Activated naive CD8-positive, alpha-beta T cell treated with anti-CD3 and anti-CD28 coated beads for 36 hours (primary cell): Measurements from ENCODE around the gene PHLDA1. TPM values are rescaled to one million over a fixed set of nuclear protein-coding genes. Genes with fewer than 3 reads are reported as not detected.

Experiments
- DNase-seq: peaks from one replicate; pipeline ENCODE4 v3.0.0; 2021
- H3K27ac Mint-ChIP-seq: one replicate; pipeline ENCODE4 v1.8.0; 2022; ENCODE audit warnings: mild to moderate bottlenecking, moderate library complexity, mixed read lengths
- H3K27me3 Mint-ChIP-seq: one replicate; pipeline ENCODE4 v1.8.0; 2022; ENCODE audit warnings: mild to moderate bottlenecking, mixed read lengths
- H3K36me3 Mint-ChIP-seq: one replicate; pipeline ENCODE4 v1.8.0; 2021; ENCODE audit warnings: mild to moderate bottlenecking, mixed read lengths
- H3K4me1 Mint-ChIP-seq: one replicate; pipeline ENCODE4 v1.8.0; 2021; ENCODE audit warnings: mixed read lengths
- H3K4me3 Mint-ChIP-seq: one replicate; pipeline ENCODE4 v1.8.0; 2022; ENCODE audit warnings: mild to moderate bottlenecking, moderate library complexity, mixed read lengths
- H3K9me3 Mint-ChIP-seq: one replicate; pipeline ENCODE4 v1.8.0; 2022; ENCODE audit warnings: mixed read lengths
- total RNA-seq, 2 experiments: library from RNA; stranded (reverse); gene quantifications; one replicate each; pipeline ENCODE4 v1.2.3, GENCODE V29; 2021

Gene PHLDA1
- 10 to 100 TPM; 41.5 to 41.9 TPM for total RNA-seq

DNA sequence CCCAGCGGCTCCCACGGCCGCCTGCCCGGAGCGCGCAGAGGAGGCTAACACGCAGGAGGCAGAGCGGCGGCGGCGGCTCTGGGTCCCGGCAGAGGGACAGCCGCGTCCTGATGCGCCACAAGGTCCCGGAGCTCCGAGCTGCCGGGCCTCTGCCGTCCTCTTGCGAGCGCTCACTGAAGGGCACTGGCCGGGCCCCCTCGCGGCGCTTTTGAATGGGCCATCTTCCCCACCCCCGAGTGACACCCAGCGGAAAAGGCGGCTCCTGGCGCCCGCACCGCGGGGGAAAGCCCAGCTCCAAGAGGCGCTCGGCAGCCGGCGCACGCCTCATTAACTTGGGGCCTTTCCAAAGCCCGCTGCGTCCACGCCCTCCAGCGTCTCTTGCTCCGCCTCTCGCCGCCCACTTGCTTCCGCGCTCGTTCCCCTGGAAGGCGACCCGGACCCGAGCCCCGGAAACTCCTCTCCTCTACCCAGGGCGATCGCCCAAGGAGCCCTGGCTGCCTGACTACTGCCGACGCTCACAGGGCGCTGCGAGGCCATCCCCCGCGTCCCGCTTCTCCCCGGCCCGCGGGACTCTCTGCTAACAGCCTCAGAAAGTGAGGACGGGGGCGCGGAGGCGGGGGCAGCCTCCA is at the start of gene PHLDA1:
Gene PHLDA1, minus strand, starts transcription at position 363 of the 629 bp plus-strand sequence.
- H3K27me3 Mint-ChIP-seq = peaks cover 6% of the 10 kb centered on the region
- H3K36me3 Mint-ChIP-seq = peaks cover 43% of the 10 kb centered on the region
- H3K27ac Mint-ChIP-seq = peak within 1 kb of the TSS; percentile 98
- H3K9me3 Mint-ChIP-seq = peaks cover 1% of the 10 kb centered on the region
- H3K4me3 Mint-ChIP-seq = peak within 1 kb of the TSS; percentile 98
- H3K4me1 Mint-ChIP-seq = peaks cover 43% of the 10 kb centered on the region
- peak; percentile 98 for DNase-seq

DNA sequence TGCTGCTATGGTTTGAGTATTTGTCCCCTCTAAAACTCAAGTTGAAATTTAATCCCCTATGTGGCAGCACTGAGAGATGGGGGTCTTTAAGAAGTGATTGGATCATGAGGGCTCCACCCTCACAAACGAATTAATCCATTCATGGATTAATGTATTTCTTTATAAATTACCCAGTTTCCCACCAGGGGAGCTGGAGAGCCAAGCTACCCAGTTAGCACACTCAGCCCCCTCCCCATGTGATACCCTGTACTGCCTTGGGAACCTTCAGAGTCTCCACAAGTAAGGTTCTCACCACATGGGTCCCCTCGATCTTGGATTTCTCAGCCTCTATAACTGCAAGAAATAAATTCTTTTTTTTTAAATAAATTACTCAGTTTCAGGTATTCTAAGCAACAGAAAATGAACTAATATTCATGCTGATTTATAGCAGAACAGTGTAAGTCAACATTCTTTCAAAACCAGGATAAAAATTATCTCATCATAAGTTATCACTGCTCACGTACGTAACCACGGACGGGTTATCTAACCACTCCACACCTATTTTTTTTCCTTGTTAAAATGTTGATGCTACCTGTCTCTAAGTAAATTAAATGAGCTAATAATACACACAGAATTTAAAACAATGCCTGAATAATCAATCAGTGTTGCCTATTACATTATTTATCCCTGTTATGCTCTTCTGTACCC is 49.3 kb upstream of the PHLDA1 start:
- H3K4me3 Mint-ChIP-seq = peak overlapping the region; percentile 52
- no peak overlapping the region for H3K27ac Mint-ChIP-seq
- peaks cover 10% of the 10 kb centered on the region for H3K9me3 Mint-ChIP-seq
- H3K27me3 Mint-ChIP-seq = no peaks in the 10 kb centered on the region
- peaks cover 56% of the 10 kb centered on the region for H3K4me1 Mint-ChIP-seq
- peaks cover 59% of the 10 kb centered on the region for H3K36me3 Mint-ChIP-seq
- DNase-seq = no peak

DNA sequence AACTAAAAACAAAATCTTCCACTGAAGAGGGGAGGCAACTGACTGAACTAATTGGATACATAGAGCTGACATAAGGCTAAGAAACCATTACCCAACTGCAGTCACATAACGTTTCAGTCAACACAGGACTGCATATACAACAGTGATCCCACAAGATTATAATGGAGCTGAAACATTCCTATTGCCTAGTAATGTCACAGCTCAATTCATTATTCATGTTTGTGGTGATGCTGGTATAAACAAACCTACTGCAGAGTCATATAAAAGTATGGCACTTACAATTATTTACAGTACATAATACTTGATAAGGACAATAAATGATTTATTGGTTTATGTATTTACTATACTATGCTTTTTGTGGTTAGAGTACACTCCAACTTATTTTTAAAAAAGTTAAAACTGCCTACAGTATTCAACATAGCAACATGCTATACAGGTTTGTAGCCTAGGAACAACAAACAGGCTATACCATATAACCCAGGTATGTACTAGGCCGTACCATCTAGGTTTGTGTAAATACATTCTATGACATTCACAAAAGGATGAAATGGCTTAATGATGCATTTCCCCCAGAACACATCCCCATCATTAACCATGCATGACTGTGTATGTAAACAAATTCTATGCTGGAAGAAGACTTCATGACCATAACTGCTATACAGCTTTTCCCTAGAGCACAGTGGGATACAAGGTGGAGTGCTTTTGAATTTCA is 48.6 kb upstream of the PHLDA1 start:
- DNase-seq = no peak
- Mint-ChIP-seq H3K27me3 (no peaks in the 10 kb centered on the region), H3K36me3 (peaks cover 59% of the 10 kb centered on the region), H3K9me3 (peaks cover 10% of the 10 kb centered on the region), H3K4me3 (peak overlapping the region; percentile 42), H3K4me1 (peaks cover 54% of the 10 kb centered on the region), H3K27ac (peak overlapping the region; percentile 22)

DNA sequence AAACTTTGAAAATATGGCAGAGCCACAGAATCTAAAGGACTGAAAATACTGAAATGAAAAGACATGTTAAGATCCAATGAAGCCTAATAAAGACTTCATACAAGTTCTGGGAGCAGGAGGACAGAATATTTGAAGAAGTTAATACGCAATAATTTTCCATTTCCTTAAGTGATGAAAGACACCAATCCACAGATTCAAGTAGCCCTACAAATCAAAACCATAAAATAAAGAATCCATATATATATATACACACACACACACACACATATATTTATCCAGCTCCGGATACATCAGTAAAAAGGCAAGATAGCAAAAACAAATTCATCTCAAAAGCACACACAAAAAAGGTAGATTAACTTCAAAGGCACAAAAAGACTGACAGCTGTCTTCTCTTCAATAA is 47.2 kb upstream of the PHLDA1 start:
- Mint-ChIP-seq H3K27ac (no peak overlapping the region), H3K27me3 (no peaks in the 10 kb centered on the region), H3K9me3 (peaks cover 10% of the 10 kb centered on the region), H3K36me3 (peaks cover 64% of the 10 kb centered on the region), H3K4me1 (peaks cover 60% of the 10 kb centered on the region), H3K4me3 (no peak overlapping the region)
- DNase-seq = no peak

DNA sequence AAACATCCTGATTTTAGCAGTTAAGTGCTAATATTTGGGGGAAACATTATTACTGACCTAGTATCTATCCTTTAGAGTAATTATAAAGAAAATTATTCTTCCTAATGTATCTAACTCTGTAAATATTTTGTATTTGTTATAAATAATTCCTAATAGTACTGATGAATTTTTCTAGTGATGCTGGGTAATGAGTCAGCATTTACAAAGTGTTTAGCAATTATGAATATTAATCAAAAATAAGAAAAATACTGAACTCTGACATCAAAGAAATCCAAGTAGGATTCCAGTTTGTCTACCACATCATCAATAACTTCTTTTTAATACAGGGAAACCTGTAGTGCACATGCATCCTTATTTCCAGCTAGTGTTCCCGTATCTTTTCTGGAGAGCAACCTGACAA is 43.9 kb upstream of the PHLDA1 start:
- no peak for DNase-seq
- Mint-ChIP-seq H3K4me3 (no peak overlapping the region), H3K4me1 (peaks cover 61% of the 10 kb centered on the region), H3K36me3 (peaks cover 61% of the 10 kb centered on the region), H3K9me3 (peaks cover 10% of the 10 kb centered on the region), H3K27ac (no peak overlapping the region), H3K27me3 (no peaks in the 10 kb centered on the region)

DNA sequence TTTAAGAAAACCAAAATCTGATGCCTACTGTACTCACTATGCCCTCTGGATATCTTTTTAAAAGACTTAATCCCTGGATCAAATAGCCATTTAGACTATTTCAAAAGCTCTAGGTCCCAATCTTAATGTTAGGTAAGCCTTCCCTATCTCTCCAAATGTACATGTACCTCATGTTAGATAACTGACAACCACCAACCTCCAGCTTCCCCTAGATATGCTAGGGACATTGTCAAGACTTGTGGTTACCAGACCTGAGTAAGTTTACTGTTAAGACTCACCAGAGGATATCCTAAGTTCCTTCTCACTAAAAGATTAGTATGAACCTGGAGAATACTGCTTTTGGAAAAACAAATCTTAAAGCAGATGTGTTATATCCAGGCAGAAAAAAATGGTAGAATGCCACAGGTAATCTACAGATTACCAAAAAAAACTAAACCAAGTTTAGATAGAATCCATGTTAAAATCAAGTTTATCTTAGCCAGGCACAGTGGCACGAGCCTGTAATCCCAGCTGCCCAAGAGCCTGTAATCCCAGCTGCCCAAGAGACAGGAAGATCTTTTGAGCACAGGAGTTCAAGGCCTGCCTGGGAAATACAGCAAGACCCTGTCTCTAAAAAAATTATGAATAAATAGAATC is 43.2 kb upstream of the PHLDA1 start:
- H3K9me3 Mint-ChIP-seq = peaks cover 10% of the 10 kb centered on the region
- H3K4me1 Mint-ChIP-seq = peaks cover 60% of the 10 kb centered on the region
- H3K27ac Mint-ChIP-seq = no peak overlapping the region
- no peak for DNase-seq
- H3K27me3 Mint-ChIP-seq = no peaks in the 10 kb centered on the region
- peaks cover 61% of the 10 kb centered on the region for H3K36me3 Mint-ChIP-seq
- no peak overlapping the region for H3K4me3 Mint-ChIP-seq

DNA sequence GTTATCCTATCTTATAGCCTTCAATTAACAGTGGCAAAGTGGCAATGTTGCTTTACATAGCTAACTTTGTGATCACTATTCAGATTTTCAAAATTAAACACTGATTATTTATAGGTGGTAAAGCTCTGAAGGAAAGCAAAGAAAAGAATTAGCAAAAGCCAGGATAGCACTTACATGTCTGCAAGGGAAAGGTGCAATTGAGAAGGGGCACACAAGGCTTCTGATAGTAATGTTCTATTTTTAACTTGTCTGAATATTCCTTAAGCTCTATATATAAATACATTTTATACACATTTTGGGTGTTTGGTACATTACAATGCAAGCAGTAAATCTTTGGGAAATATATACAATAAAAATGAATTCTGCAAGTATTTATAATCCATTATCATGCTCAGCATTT is 42.0 kb upstream of the PHLDA1 start:
- Mint-ChIP-seq H3K27ac (no peak overlapping the region), H3K9me3 (peaks cover 4% of the 10 kb centered on the region), H3K27me3 (no peaks in the 10 kb centered on the region), H3K4me3 (no peak overlapping the region), H3K36me3 (peaks cover 62% of the 10 kb centered on the region), H3K4me1 (peaks cover 55% of the 10 kb centered on the region)
- no peak for DNase-seq

DNA sequence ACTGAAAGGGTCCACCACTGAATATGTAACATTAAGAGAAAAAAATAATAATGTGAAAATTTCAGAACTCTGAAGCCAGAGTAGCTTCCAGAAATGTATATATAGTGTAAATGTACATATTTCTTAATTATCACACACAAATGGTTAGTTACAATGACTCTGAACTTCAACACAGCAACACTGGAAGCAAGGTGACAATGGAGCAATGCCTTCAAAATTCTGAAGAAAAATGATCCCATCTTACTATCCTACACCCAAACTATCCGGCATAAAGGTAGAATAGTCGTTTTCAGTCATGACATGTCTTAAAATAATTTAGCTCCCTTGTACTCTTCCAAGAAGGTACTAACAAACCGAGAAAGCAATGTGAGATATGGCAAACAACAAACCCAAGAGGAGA is 41.0 kb upstream of the PHLDA1 start:
- Mint-ChIP-seq H3K27me3 (no peaks in the 10 kb centered on the region), H3K4me1 (peaks cover 55% of the 10 kb centered on the region), H3K36me3 (peaks cover 68% of the 10 kb centered on the region), H3K27ac (no peak overlapping the region), H3K9me3 (no peaks in the 10 kb centered on the region), H3K4me3 (no peak overlapping the region)
- no peak for DNase-seq

DNA sequence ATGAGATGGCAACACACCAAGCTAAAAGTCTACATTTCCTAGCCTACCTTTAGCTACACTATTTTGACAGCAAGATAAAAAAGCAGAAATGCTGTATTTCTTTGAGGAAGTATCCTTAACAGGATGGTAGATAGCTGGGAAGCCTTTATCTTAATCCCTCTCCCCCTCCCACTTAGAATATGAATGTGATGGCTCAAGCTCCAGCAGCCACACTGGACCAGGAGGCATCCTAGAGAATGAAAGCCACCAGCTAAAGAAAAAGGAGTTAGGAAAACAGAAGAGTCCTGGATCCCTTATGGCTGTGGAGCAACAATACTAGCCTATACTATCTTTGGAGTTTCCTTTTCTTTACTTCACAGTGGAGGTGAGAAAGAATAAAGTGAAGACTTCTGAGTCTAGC is 37.8 kb upstream of the PHLDA1 start:
- Mint-ChIP-seq H3K4me3 (no peak overlapping the region), H3K9me3 (peaks cover 13% of the 10 kb centered on the region), H3K4me1 (peaks cover 42% of the 10 kb centered on the region), H3K27ac (peak overlapping the region; percentile 59), H3K27me3 (no peaks in the 10 kb centered on the region), H3K36me3 (peaks cover 82% of the 10 kb centered on the region)
- no peak for DNase-seq

DNA sequence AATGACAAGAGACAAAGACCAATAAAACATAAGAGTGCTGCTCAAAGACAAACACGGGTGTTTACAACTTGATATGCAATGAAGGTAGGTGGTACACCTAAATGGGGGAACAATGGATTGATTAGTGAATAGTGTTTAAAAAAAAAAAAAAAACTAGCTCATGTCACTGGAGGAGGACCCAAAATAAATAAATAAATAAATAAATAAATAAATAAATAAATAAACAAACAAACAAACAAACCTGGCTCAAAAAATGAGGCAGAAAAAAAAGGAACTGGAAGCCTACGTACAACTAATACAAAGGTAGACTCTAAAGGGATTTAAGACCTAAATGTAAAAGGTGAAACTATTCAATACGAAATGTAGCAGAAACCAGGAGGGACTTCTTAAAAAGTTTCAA is 34.3 kb upstream of the PHLDA1 start:
- no peak overlapping the region for H3K27ac Mint-ChIP-seq
- no peak for DNase-seq
- H3K4me3 Mint-ChIP-seq = no peak overlapping the region
- peaks cover 13% of the 10 kb centered on the region for H3K9me3 Mint-ChIP-seq
- H3K27me3 Mint-ChIP-seq = no peaks in the 10 kb centered on the region
- peaks cover 33% of the 10 kb centered on the region for H3K4me1 Mint-ChIP-seq
- H3K36me3 Mint-ChIP-seq = peaks cover 87% of the 10 kb centered on the region

DNA sequence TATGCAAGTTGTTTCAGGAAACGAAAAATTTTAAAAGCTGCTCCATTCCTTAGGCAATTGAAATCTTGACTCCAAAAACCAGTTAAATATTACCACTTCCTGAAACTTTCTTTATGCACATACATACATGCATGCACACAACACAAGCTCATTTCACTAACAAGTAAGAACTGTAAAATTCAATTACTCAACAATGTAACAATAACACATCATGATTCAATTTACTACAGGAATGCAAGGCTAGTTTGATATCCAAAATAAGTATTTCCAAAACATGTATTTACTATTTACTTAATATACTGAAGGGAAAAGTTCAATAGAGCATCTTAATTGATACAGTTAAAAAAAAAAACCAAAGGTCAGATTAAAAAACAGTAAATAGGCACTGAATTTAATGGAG is 33.3 kb upstream of the PHLDA1 start:
- Mint-ChIP-seq H3K4me3 (no peak overlapping the region), H3K27me3 (no peaks in the 10 kb centered on the region), H3K36me3 (peaks cover 83% of the 10 kb centered on the region), H3K27ac (no peak overlapping the region), H3K4me1 (peaks cover 35% of the 10 kb centered on the region), H3K9me3 (peaks cover 13% of the 10 kb centered on the region)
- DNase-seq = no peak

DNA sequence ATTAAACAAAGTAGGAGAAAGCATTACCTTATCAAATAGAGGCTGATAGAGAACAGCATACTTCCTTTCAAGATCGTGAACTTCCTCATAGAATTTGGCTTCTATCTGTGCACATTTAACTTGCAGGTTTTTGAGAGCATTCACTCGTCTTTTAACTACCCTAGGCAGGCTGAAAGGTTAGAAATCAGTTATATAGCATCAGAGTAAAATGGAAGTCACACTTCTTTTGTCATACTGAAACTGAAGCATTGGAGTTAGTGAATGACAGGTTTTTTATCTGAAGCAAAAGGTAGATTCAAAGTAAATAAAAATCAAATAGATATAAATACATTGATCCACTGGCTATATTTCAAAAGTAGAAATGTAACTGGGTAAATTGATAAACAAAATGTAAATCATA is 28.5 kb upstream of the PHLDA1 start:
- peaks cover 23% of the 10 kb centered on the region for H3K4me1 Mint-ChIP-seq
- no peaks in the 10 kb centered on the region for H3K27me3 Mint-ChIP-seq
- peaks cover 55% of the 10 kb centered on the region for H3K36me3 Mint-ChIP-seq
- H3K9me3 Mint-ChIP-seq = peaks cover 5% of the 10 kb centered on the region
- no peak for DNase-seq
- H3K4me3 Mint-ChIP-seq = no peak overlapping the region
- H3K27ac Mint-ChIP-seq = peak overlapping the region; percentile 19

DNA sequence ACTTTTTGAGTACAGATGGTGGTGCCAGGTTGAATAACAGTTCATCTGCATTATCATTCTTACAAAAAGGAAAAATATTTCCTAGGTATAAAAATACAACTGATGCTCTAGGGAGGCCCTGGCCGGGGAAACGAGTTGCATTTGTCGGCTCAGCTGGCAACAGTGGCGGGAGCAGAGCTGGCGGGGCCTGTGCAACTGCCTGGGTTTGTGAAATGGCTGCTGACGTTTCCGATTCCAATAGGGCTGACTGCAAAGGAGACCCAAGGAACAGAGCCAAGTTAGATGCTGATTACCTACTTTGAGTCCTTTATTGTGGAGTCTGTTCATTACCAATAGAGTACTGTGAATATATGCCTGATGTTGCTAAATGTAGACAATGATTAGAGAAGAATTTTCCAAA is 25.8 kb upstream of the PHLDA1 start:
- no peak for DNase-seq
- H3K27ac Mint-ChIP-seq = no peak overlapping the region
- peaks cover 44% of the 10 kb centered on the region for H3K36me3 Mint-ChIP-seq
- H3K9me3 Mint-ChIP-seq = no peaks in the 10 kb centered on the region
- H3K4me1 Mint-ChIP-seq = peaks cover 14% of the 10 kb centered on the region
- H3K4me3 Mint-ChIP-seq = no peak overlapping the region
- no peaks in the 10 kb centered on the region for H3K27me3 Mint-ChIP-seq

DNA sequence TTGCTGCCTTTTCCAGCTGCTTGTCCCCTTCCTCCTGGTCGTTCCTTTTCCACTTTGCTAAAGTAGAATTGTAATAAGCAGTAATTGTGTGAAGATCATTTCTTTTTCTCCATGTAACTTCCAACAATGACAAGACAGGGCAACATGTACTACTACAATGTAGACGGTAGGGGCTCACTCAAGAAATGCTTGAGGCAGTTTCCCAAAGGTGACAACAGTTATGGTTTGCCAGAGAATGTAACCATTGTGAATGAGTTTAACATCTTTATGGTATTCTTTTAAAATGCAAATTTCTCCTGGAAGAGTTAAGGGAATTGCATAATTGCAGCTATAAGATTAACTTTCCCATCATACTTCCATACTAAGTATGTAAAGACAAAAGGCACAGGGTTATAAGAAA is 23.8 kb upstream of the PHLDA1 start:
- Mint-ChIP-seq H3K27me3 (no peaks in the 10 kb centered on the region), H3K4me3 (no peak overlapping the region), H3K36me3 (peaks cover 40% of the 10 kb centered on the region), H3K9me3 (no peaks in the 10 kb centered on the region), H3K27ac (no peak overlapping the region), H3K4me1 (peaks cover 8% of the 10 kb centered on the region)
- DNase-seq = no peak

DNA sequence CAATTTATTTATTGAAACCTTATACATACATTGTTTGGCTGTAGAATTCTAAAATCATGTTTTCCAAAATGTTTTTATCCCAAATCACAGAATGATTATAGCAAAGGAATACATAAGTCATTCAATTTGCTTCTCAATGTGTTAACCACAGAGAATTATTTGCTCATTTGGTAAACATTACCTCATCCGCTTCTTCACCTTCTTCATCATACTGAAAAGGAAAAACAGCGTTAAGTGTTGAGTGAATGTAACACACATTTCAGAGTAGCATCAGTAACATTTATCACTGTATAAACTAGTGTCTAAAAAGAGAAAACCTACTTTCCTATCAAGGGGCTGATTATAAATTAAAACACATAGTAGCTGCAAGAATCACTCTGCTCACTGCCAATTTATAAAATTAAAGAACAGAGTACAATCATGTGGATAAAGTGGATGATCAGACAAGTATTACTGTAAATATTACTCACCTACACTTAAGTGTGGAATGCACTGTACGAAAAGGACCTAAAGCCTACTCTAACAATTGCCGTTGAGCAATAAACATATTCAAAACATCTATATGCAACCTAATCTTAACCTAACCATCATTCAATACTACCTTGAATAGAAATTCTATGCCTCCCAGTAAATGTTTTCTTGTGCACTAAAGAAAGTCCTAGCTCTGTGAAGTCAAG is 18.1 kb upstream of the PHLDA1 start:
- H3K36me3 Mint-ChIP-seq = peaks cover 35% of the 10 kb centered on the region
- no peaks in the 10 kb centered on the region for H3K9me3 Mint-ChIP-seq
- H3K4me1 Mint-ChIP-seq = peaks cover 4% of the 10 kb centered on the region
- no peak for DNase-seq
- no peaks in the 10 kb centered on the region for H3K27me3 Mint-ChIP-seq
- H3K4me3 Mint-ChIP-seq = no peak overlapping the region
- H3K27ac Mint-ChIP-seq = peak overlapping the region; percentile 1
